ENCODE results near the gene KRT86.

KRT86 gene

DNA sequence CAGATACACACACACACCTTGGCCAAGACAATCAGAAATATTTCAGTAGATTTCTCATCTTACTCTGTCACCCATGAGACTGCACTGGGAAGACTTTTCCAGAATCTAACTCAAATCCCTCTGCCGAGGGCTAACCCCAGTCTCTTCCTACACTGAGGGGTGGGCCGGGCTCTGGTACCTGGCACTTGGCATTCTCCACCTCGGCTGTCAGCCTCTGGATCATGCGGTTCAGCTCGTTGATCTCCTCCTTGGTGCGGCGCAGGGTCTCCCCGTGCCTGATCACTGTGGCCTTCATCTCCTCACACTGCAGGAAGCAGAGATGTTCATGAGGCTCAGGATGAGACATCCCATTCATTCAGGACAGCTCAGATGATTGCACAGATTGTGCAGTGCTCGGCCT, 41.8 kb downstream of the KRT86 start (continued):
- TF ChIP-seq TRIM28 (IDR thresholded peaks at IDR 0.05; ENCODE audit: borderline replicate concordance, low read length) (no peak), KLF8 (tag by site-specific recombination; IDR thresholded peaks at IDR 0.05) (no peak), ZNF19 (tag by site-specific recombination; IDR thresholded peaks at IDR 0.05; ENCODE audit: low read depth) (no peak), ZNF175 (tag by site-specific recombination; IDR thresholded peaks at IDR 0.05) (no peak)

DNA sequence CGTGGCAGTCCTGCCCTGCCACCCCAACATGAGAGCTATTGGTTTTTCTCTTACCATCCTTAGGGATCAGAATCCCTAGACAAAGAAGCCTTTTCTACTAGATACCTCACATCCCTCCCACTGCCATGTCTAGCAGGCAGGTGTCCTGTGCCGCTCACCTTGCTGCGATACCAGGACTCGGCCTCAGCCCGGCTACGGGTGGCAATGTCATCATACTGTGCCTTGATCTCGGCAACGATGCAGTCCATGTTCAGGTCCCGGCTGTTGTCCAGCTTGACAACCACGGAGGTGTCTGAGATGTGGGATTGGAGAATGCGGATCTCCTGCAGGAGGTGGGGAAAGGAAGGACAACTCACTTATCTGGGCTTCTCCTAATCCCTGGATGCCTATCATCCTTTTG, 42.3 kb downstream of the KRT86 start:
- ChIA-PET CTCF (interaction anchor here (1.1 to 3.0 kb wide), 8 partner anchors 8 to 95 kb away, joined by 3 to 18 read pairs (median 6); no protein-coding TSS in a partner anchor), POLR2A (no interaction called here)

DNA sequence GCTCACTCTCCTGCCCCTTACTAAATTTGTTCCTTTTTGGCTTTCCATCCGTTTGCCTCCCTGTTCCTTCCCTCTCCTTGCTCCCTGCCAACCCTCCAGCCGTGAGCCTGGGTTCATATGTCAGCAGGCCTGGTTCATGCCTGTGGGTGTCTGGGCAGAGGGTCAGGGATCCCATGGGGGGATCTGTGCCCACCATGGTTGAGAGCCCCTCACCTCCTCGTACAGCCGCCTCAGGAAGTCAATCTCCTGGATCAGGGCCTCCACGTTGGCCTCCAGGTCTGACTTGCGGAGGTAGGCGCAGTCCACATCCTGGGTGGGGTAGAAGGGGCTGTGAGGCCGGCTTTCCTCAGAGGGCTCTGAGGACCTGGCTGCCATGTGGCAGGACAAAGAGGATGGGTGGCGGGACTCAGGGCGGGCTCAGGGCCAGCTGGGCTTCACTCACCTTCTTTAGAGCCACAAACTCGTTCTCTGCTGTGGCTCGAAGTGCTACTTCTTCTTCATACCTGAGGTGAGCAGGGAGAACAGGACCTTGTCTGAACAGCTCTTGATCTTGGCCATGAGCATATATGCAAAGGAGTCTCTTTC, 43.1 kb downstream of the KRT86 start:
- ChIA-PET CTCF (interaction anchor here (0.7 to 3.0 kb wide), 6 partner anchors 11 to 773 kb away, joined by 3 to 18 read pairs (median 4); no protein-coding TSS in a partner anchor), POLR2A (interaction anchor here (0.6 kb wide), 1 partner anchor 34 kb away, joined by 5 read pairs; no protein-coding TSS in a partner anchor)
- no peaks in the 10 kb centered on the region for H3K9me3 ChIP-seq (ENCODE audit: control insufficient read depth, insufficient read depth, low read depth, low read length)
- H3K36me3 ChIP-seq (ENCODE audit: control insufficient read depth in 2 of 2, insufficient read depth in 1 of 2, low read length in 2 of 2): no peaks in the 10 kb centered on the region
- no peaks in the 10 kb centered on the region for H3K4me1 ChIP-seq (ENCODE audit: control insufficient read depth, insufficient read depth, low read length)
- no peak overlapping the region for H3K27ac ChIP-seq (ENCODE audit: extremely low read depth, low read depth, low read length)
- H3K4me3 ChIP-seq (ENCODE audit: low read depth, low read length): no peak overlapping the region
- TF ChIP-seq, protein P1, sequence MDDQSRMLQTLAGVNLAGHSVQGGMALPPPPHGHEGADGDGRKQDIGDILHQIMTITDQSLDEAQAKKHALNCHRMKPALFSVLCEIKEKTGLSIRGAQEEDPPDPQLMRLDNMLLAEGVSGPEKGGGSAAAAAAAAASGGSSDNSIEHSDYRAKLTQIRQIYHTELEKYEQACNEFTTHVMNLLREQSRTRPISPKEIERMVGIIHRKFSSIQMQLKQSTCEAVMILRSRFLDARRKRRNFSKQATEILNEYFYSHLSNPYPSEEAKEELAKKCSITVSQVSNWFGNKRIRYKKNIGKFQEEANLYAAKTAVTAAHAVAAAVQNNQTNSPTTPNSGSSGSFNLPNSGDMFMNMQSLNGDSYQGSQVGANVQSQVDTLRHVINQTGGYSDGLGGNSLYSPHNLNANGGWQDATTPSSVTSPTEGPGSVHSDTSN (CRISPR knock-in tag; IDR thresholded peaks at IDR 0.05): no peak
- TF ChIP-seq ZFP3 (tag by site-specific recombination; IDR thresholded peaks at IDR 0.05; ENCODE audit: low read depth) (no peak), ZNF561 (tag by site-specific recombination; IDR thresholded peaks at IDR 0.05; ENCODE audit: borderline replicate concordance) (no peak)
- TF ChIP-seq, protein P2, sequence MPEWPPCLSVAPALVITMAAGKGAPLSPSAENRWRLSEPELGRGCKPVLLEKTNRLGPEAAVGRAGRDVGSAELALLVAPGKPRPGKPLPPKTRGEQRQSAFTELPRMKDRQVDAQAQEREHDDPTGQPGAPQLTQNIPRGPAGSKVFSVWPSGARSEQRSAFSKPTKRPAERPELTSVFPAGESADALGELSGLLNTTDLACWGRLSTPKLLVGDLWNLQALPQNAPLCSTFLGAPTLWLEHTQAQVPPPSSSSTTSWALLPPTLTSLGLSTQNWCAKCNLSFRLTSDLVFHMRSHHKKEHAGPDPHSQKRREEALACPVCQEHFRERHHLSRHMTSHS (tag by site-specific recombination; IDR thresholded peaks at IDR 0.05): no peak

More for the DNA sequence above, 42.3 kb downstream of the KRT86 start:
- Histone ChIP-seq H3K36me3 (ENCODE audit: control insufficient read depth in 2 of 2, insufficient read depth in 1 of 2, low read length in 2 of 2) (no peaks in the 10 kb centered on the region), H3K27ac (ENCODE audit: extremely low read depth, low read depth, low read length) (no peak overlapping the region), H3K4me1 (ENCODE audit: control insufficient read depth, insufficient read depth, low read length) (no peaks in the 10 kb centered on the region), H3K9me3 (ENCODE audit: control insufficient read depth, insufficient read depth, low read depth, low read length) (no peaks in the 10 kb centered on the region), H3K4me3 (ENCODE audit: low read depth, low read length) (no peak overlapping the region)
- no peak for TF ChIP-seq ZNF132 (tag by site-specific recombination; IDR thresholded peaks at IDR 0.05; ENCODE audit: borderline replicate concordance)
- no peak for TF ChIP-seq ZXDB (tag by site-specific recombination; IDR thresholded peaks at IDR 0.05)
- TF ChIP-seq, protein P3, sequence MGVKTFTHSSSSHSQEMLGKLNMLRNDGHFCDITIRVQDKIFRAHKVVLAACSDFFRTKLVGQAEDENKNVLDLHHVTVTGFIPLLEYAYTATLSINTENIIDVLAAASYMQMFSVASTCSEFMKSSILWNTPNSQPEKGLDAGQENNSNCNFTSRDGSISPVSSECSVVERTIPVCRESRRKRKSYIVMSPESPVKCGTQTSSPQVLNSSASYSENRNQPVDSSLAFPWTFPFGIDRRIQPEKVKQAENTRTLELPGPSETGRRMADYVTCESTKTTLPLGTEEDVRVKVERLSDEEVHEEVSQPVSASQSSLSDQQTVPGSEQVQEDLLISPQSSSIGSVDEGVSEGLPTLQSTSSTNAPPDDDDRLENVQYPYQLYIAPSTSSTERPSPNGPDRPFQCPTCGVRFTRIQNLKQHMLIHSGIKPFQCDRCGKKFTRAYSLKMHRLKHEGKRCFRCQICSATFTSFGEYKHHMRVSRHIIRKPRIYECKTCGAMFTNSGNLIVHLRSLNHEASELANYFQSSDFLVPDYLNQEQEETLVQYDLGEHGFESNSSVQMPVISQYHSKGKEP (tag by site-specific recombination; IDR thresholded peaks at IDR 0.05): no peak
- TF ChIP-seq KLF16 (tag by site-specific recombination; IDR thresholded peaks at IDR 0.05): no peak
- no peak for TF ChIP-seq ZNF274 (IDR thresholded peaks at IDR 0.05; ENCODE audit: low read length)
- no peak for TF ChIP-seq ZNF274 (tag by site-specific recombination; IDR thresholded peaks at IDR 0.05; ENCODE audit: borderline replicate concordance)
- TF ChIP-seq ZNF10 (tag by site-specific recombination; IDR thresholded peaks at IDR 0.05): no peak
- TF ChIP-seq, protein P4, sequence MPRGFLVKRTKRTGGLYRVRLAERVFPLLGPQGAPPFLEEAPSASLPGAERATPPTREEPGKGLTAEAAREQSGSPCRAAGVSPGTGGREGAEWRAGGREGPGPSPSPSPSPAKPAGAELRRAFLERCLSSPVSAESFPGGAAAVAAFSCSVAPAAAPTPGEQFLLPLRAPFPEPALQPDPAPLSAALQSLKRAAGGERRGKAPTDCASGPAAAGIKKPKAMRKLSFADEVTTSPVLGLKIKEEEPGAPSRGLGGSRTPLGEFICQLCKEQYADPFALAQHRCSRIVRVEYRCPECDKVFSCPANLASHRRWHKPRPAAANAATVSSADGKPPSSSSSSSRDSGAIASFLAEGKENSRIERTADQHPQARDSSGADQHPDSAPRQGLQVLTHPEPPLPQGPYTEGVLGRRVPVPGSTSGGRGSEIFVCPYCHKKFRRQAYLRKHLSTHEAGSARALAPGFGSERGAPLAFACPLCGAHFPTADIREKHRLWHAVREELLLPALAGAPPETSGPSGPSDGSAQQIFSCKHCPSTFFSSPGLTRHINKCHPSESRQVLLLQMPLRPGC (tag by site-specific recombination; IDR thresholded peaks at IDR 0.05): no peak
- TF ChIP-seq ZNF426 (tag by site-specific recombination; IDR thresholded peaks at IDR 0.05): no peak
- no peak for TF ChIP-seq ZFP69B (tag by site-specific recombination; IDR thresholded peaks at IDR 0.05)
- no peak for TF ChIP-seq ZNF510 (tag by site-specific recombination; IDR thresholded peaks at IDR 0.05; ENCODE audit: insufficient replicate concordance)
- TF ChIP-seq ZNF561 (tag by site-specific recombination; IDR thresholded peaks at IDR 0.05; ENCODE audit: borderline replicate concordance): no peak
- no peak for TF ChIP-seq ZNF776 (tag by site-specific recombination; IDR thresholded peaks at IDR 0.05; ENCODE audit: borderline replicate concordance)
- no peak for TF ChIP-seq ZSCAN16 (tag by site-specific recombination; IDR thresholded peaks at IDR 0.05)
- TF ChIP-seq YY1 (tag by site-specific recombination; IDR thresholded peaks at IDR 0.05): no peak
- TF ChIP-seq, protein P5, sequence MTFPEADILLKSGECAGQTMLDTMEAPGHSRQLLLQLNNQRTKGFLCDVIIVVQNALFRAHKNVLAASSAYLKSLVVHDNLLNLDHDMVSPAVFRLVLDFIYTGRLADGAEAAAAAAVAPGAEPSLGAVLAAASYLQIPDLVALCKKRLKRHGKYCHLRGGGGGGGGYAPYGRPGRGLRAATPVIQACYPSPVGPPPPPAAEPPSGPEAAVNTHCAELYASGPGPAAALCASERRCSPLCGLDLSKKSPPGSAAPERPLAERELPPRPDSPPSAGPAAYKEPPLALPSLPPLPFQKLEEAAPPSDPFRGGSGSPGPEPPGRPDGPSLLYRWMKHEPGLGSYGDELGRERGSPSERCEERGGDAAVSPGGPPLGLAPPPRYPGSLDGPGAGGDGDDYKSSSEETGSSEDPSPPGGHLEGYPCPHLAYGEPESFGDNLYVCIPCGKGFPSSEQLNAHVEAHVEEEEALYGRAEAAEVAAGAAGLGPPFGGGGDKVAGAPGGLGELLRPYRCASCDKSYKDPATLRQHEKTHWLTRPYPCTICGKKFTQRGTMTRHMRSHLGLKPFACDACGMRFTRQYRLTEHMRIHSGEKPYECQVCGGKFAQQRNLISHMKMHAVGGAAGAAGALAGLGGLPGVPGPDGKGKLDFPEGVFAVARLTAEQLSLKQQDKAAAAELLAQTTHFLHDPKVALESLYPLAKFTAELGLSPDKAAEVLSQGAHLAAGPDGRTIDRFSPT (tag by site-specific recombination; IDR thresholded peaks at IDR 0.05): no peak
- no peak for TF ChIP-seq MEIS1 (CRISPR knock-in tag; IDR thresholded peaks at IDR 0.05; ENCODE audit: borderline replicate concordance)
- no peak for TF ChIP-seq SALL2 (tag by site-specific recombination; IDR thresholded peaks at IDR 0.05; ENCODE audit: borderline replicate concordance)
- TF ChIP-seq IKZF3 (tag by site-specific recombination; IDR thresholded peaks at IDR 0.05): no peak
- TF ChIP-seq ZNF2 (tag by site-specific recombination; IDR thresholded peaks at IDR 0.05): no peak
